Measurements from ENCODE around the gene H2BW2.
"Not testable (repeated sequence)": the region's sequence is repeated elsewhere in the genome, so short reads cannot be mapped to it uniquely, and the experiment has no call there.

- TF ChIP-seq, protein P1, sequence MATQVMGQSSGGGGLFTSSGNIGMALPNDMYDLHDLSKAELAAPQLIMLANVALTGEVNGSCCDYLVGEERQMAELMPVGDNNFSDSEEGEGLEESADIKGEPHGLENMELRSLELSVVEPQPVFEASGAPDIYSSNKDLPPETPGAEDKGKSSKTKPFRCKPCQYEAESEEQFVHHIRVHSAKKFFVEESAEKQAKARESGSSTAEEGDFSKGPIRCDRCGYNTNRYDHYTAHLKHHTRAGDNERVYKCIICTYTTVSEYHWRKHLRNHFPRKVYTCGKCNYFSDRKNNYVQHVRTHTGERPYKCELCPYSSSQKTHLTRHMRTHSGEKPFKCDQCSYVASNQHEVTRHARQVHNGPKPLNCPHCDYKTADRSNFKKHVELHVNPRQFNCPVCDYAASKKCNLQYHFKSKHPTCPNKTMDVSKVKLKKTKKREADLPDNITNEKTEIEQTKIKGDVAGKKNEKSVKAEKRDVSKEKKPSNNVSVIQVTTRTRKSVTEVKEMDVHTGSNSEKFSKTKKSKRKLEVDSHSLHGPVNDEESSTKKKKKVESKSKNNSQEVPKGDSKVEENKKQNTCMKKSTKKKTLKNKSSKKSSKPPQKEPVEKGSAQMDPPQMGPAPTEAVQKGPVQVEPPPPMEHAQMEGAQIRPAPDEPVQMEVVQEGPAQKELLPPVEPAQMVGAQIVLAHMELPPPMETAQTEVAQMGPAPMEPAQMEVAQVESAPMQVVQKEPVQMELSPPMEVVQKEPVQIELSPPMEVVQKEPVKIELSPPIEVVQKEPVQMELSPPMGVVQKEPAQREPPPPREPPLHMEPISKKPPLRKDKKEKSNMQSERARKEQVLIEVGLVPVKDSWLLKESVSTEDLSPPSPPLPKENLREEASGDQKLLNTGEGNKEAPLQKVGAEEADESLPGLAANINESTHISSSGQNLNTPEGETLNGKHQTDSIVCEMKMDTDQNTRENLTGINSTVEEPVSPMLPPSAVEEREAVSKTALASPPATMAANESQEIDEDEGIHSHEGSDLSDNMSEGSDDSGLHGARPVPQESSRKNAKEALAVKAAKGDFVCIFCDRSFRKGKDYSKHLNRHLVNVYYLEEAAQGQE (IDR thresholded peaks at IDR 0.05; ENCODE audit: low read depth) = not testable (repeated sequence)
- TF ChIP-seq EZH2 (IDR thresholded peaks at IDR 0.05); ELF1 (IDR thresholded peaks at IDR 0.05; ENCODE audit: borderline replicate concordance, low read depth); ZNF274 (IDR thresholded peaks at IDR 0.05; ENCODE audit: low read depth, low read length); JUND (IDR thresholded peaks at IDR 0.05); POLR2A (IDR thresholded peaks at IDR 0.05; ENCODE audit: borderline replicate concordance, extremely low read depth, insufficient read depth, insufficient read length); ATF3 (IDR thresholded peaks at IDR 0.05); SP1 (IDR thresholded peaks at IDR 0.05; ENCODE audit: low read depth); TCF7L2 (IDR thresholded peaks at IDR 0.05; ENCODE audit: borderline replicate concordance, extremely low read depth, insufficient read depth, insufficient read length); SIN3A (IDR thresholded peaks at IDR 0.05; ENCODE audit: low read depth); RAD21 (IDR thresholded peaks at IDR 0.05; ENCODE audit: low read depth); SRF (IDR thresholded peaks at IDR 0.05; ENCODE audit: low read depth); POLR2AphosphoS5 (IDR thresholded peaks at IDR 0.05; ENCODE audit: low read depth, low read length): not testable (repeated sequence)
- TF ChIP-seq, protein P2, sequence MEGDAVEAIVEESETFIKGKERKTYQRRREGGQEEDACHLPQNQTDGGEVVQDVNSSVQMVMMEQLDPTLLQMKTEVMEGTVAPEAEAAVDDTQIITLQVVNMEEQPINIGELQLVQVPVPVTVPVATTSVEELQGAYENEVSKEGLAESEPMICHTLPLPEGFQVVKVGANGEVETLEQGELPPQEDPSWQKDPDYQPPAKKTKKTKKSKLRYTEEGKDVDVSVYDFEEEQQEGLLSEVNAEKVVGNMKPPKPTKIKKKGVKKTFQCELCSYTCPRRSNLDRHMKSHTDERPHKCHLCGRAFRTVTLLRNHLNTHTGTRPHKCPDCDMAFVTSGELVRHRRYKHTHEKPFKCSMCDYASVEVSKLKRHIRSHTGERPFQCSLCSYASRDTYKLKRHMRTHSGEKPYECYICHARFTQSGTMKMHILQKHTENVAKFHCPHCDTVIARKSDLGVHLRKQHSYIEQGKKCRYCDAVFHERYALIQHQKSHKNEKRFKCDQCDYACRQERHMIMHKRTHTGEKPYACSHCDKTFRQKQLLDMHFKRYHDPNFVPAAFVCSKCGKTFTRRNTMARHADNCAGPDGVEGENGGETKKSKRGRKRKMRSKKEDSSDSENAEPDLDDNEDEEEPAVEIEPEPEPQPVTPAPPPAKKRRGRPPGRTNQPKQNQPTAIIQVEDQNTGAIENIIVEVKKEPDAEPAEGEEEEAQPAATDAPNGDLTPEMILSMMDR (IDR thresholded peaks at IDR 0.05 in 2 of 3, conservative IDR thresholded peaks at IDR 0.05 in 1 of 3; ENCODE audit: borderline replicate concordance in 1 of 3, insufficient read depth in 1 of 3, low read depth in 2 of 3, low read length in 2 of 3) = not testable (repeated sequence)
These were observed 36.2 kb downstream of the H2BW2 start, which contains the start of gene TMSB15C for GRCh38 chrX:104075778-104076445.

Data from HCT116 (cell line).